ENCODE measurements around the gene CDS2. TPM values are rescaled to one million over a fixed set of nuclear protein-coding genes. Genes with fewer than 3 reads are reported as not detected.

The CDS2 gene
- total and polyA plus RNA-seq, 2 experiments from 2014 or later = 16.8 to 40.8 TPM

DNA sequence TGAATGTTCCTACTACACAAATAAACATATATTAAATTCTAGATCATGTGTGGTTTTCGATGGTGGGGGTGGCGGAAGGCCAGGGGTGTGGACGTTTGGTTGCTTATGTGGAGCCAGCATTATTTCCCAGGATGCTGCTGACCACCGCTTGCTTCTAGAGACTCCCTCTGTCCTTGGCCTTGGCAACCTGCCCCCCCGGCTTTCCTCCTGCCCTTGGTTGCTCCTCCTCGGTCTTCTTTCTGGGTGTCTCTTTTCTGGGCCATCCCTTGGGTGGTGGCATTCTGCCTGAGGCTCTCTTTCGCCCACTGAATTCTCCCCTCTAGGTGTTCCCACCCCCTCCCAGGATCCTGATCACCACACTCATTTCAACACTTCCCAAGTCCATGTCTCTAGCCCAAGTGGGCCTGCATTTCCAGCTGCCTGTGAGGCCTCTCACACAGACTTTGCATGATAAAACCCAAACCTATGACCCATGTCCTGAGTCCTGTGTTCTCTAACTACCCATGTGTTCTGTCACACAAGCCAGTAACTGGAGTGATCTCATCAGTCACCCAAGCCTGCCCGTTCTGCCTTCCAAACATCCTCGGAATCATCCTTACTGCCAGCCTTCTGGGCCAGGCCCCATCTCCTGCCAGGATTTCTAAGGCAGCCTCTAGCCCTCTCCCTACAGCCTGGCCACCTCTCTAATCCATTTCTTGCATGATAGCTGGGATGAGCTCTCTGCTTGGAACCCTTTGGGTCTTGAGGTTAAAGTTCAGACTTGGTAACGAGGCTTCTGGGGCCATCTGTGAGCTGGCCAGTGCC lies 71.2 kb downstream of the CDS2 start:
- no peak for DNase-seq (ENCODE audit: low spot score)
- no peaks in the 10 kb centered on the region for H3K27me3 ChIP-seq (ENCODE audit: insufficient read depth)
- TF ChIP-seq EZH2 (IDR thresholded peaks at IDR 0.05; ENCODE audit: low read depth, unreplicated experiment) = no peak
- TF ChIP-seq, protein P1, sequence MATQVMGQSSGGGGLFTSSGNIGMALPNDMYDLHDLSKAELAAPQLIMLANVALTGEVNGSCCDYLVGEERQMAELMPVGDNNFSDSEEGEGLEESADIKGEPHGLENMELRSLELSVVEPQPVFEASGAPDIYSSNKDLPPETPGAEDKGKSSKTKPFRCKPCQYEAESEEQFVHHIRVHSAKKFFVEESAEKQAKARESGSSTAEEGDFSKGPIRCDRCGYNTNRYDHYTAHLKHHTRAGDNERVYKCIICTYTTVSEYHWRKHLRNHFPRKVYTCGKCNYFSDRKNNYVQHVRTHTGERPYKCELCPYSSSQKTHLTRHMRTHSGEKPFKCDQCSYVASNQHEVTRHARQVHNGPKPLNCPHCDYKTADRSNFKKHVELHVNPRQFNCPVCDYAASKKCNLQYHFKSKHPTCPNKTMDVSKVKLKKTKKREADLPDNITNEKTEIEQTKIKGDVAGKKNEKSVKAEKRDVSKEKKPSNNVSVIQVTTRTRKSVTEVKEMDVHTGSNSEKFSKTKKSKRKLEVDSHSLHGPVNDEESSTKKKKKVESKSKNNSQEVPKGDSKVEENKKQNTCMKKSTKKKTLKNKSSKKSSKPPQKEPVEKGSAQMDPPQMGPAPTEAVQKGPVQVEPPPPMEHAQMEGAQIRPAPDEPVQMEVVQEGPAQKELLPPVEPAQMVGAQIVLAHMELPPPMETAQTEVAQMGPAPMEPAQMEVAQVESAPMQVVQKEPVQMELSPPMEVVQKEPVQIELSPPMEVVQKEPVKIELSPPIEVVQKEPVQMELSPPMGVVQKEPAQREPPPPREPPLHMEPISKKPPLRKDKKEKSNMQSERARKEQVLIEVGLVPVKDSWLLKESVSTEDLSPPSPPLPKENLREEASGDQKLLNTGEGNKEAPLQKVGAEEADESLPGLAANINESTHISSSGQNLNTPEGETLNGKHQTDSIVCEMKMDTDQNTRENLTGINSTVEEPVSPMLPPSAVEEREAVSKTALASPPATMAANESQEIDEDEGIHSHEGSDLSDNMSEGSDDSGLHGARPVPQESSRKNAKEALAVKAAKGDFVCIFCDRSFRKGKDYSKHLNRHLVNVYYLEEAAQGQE (IDR thresholded peaks at IDR 0.05; ENCODE audit: unreplicated experiment) = no peak
- TF ChIP-seq ZNF331 (CRISPR knock-in tag; IDR thresholded peaks at IDR 0.05; ENCODE audit: low read depth) = no peak
- no peak for TF ChIP-seq ZNF114 (CRISPR knock-in tag; IDR thresholded peaks at IDR 0.05)
- no peak for TF ChIP-seq JUNB (IDR thresholded peaks at IDR 0.05; ENCODE audit: unreplicated experiment)
- no peak for TF ChIP-seq EZH2phosphoT487 (IDR thresholded peaks at IDR 0.05; ENCODE audit: unreplicated experiment)
- no peak for TF ChIP-seq STAT1 (IDR thresholded peaks at IDR 0.05; ENCODE audit: unreplicated experiment)
- TF ChIP-seq, protein P2, sequence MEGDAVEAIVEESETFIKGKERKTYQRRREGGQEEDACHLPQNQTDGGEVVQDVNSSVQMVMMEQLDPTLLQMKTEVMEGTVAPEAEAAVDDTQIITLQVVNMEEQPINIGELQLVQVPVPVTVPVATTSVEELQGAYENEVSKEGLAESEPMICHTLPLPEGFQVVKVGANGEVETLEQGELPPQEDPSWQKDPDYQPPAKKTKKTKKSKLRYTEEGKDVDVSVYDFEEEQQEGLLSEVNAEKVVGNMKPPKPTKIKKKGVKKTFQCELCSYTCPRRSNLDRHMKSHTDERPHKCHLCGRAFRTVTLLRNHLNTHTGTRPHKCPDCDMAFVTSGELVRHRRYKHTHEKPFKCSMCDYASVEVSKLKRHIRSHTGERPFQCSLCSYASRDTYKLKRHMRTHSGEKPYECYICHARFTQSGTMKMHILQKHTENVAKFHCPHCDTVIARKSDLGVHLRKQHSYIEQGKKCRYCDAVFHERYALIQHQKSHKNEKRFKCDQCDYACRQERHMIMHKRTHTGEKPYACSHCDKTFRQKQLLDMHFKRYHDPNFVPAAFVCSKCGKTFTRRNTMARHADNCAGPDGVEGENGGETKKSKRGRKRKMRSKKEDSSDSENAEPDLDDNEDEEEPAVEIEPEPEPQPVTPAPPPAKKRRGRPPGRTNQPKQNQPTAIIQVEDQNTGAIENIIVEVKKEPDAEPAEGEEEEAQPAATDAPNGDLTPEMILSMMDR (conservative IDR thresholded peaks at IDR 0.05; ENCODE audit: low read depth in 2 of 2) = no peak
- H3K4me3 ChIP-seq = no peak overlapping the region
- Mint-ChIP-seq H3K27me3 (ENCODE audit: insufficient read depth, low read depth, poor library complexity) (peaks cover 9% of the 10 kb centered on the region), H3K27ac (peak overlapping the region; percentile 66; the same call in 1 of the 2 replicates), H3K36me3 (ENCODE audit: low read depth) (peaks cover 7% of the 10 kb centered on the region), H3K4me1 (peaks cover 17% of the 10 kb centered on the region), H3K4me3 (no peak overlapping the region), H3K9me3 (no peaks in the 10 kb centered on the region)
- H3K9me2 ChIP-seq (ENCODE audit: insufficient read depth) = no peaks in the 10 kb centered on the region
- no peak overlapping the region for H3K4me2 ChIP-seq
- no peaks in the 10 kb centered on the region for H3K79me2 ChIP-seq (replicated peaks; ENCODE audit: insufficient read depth)
- no peaks in the 10 kb centered on the region for H4K20me1 ChIP-seq (replicated peaks; ENCODE audit: insufficient read depth)
- no peak for ATAC-seq
- 0 out of 2 replicates have a peak, but pooled peaks cover 3% of the 10 kb centered on the region for H3K4me1 ChIP-seq (ENCODE audit: insufficient read depth)
- H3K27ac ChIP-seq (ENCODE audit: low read depth) = no peak overlapping the region
- H3K36me3 ChIP-seq (ENCODE audit: insufficient read depth) = no peaks in the 10 kb centered on the region
- H2AFZ ChIP-seq = no peak overlapping the region
- H3F3A ChIP-seq (replicated peaks; ENCODE audit: low read depth) = no peaks in the 10 kb centered on the region

DNA sequence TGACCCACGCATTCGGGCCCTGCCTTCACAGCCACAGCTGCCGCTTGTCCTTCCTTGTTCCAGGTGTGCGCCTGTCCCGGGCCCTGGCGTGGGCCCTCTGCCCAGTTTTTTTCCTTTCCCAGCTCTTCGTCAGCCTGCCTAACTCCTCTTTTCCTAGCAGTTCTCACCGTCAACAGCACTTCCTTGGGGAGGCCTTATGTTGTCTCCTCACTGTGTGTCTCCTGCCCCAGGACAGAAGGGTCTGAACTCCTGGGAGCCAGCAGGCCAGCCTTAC lies 71.8 kb downstream of the CDS2 start:
- Mint-ChIP-seq H3K27ac (no peak overlapping the region), H3K36me3 (ENCODE audit: low read depth) (peaks cover 7% of the 10 kb centered on the region), H3K27me3 (ENCODE audit: insufficient read depth, low read depth, poor library complexity) (peaks cover 9% of the 10 kb centered on the region), H3K4me1 (peaks cover 17% of the 10 kb centered on the region), H3K4me3 (no peak overlapping the region), H3K9me3 (no peaks in the 10 kb centered on the region)
- no peaks in the 10 kb centered on the region for H3F3A ChIP-seq (replicated peaks; ENCODE audit: low read depth)
- no peak overlapping the region for H3K27ac ChIP-seq (ENCODE audit: low read depth)
- no peaks in the 10 kb centered on the region for H4K20me1 ChIP-seq (replicated peaks; ENCODE audit: insufficient read depth)
- no peak overlapping the region for H3K4me3 ChIP-seq
- DNase-seq (ENCODE audit: low spot score) (no peak), ATAC-seq (no peak)
- H3K9me2 ChIP-seq (ENCODE audit: insufficient read depth) = no peaks in the 10 kb centered on the region
- H3K4me1 ChIP-seq (ENCODE audit: insufficient read depth) = 0 out of 2 replicates have a peak, but pooled peaks cover 3% of the 10 kb centered on the region
- H3K79me2 ChIP-seq (replicated peaks; ENCODE audit: insufficient read depth) = no peaks in the 10 kb centered on the region
- H3K27me3 ChIP-seq (ENCODE audit: insufficient read depth) = no peaks in the 10 kb centered on the region
- H3K36me3 ChIP-seq (ENCODE audit: insufficient read depth) = no peaks in the 10 kb centered on the region
- no peak overlapping the region for H3K4me2 ChIP-seq
- no peak overlapping the region for H2AFZ ChIP-seq
- TF ChIP-seq STAT1 (IDR thresholded peaks at IDR 0.05; ENCODE audit: unreplicated experiment) = no peak
- TF ChIP-seq CREB1 (CRISPR knock-in tag; IDR thresholded peaks at IDR 0.05; ENCODE audit: low read depth) = no peak
- TF ChIP-seq, protein P1 (IDR thresholded peaks at IDR 0.05; ENCODE audit: unreplicated experiment) = no peak
- TF ChIP-seq, protein P2 (conservative IDR thresholded peaks at IDR 0.05; ENCODE audit: low read depth in 2 of 2) = no peak
